Thyroid gland (tissue), 4 donors: ENCODE results near the gene RPL4. TPM values are rescaled to one million over a fixed set of nuclear protein-coding genes. Genes with fewer than 3 reads are reported as not detected.
A peak's percentile ranks its signal among the peaks of the same experiment; 100 is the strongest.

Experiments used
- DNase-seq, 2 donors: peaks; one replicate each; pipeline ENCODE4 v3.0.0-alpha.2; 2019
- H3K27ac ChIP-seq, 3 donors: fragments of 200-600 bp; sonication (generic); 1 replicate in 2 of 3; 2 replicates in 1 of 3; pipeline ENCODE4 v1.5.1; 2016 to 2019; ENCODE audit warnings: mild to moderate bottlenecking in 1 of 3, moderate library complexity in 1 of 3
- H3K27me3 ChIP-seq: fragments of 200-600 bp; sonication (generic); one replicate; pipeline ENCODE4 v1.5.1; 2019
- H3K36me3 ChIP-seq, 2 donors: fragments of 200-600 bp; sonication (generic); one replicate each; pipeline ENCODE4 v1.5.1; 2016 to 2019
- H3K4me1 ChIP-seq, 2 donors: fragments of 200-600 bp; sonication (generic); one replicate each; pipeline ENCODE4 v1.5.1; 2017 to 2019
- H3K4me3 ChIP-seq, 3 donors: fragments of 200-600 bp; sonication (generic); replicated peaks in 1 of 3; 1 replicate in 2 of 3; 2 replicates in 1 of 3; pipeline ENCODE4 v1.5.1; 2016; ENCODE audit warnings: mild to moderate bottlenecking in 1 of 3
- H3K9me3 ChIP-seq: fragments of 200-600 bp; sonication (generic); one replicate; pipeline ENCODE4 v1.5.1; 2017
- POLR2A ChIP-seq, 2 donors: fragments of 450-650 bp; IDR thresholded peaks; one replicate each; pipeline ENCODE4 v1.6.1; 2017; ENCODE audit warnings: antibody characterized with exemption in 2 of 2, mild to moderate bottlenecking in 2 of 2, moderate library complexity in 1 of 2
- WGBS, 2 donors: methylation state at CpG; one replicate each; pipeline ENCODE4 v1.1.5; 2017; 5-methylcytosine and 5-hydroxymethylcytosine counted together
- intact Hi-C: fragments of 100-400 bp; cut with DNase I; formaldehyde crosslinking; loops from one replicate; pipeline ENCODE4 v1.15.1; 2023
- total RNA-seq, 4 donors: library from RNA; depleted of rRNA; stranded (reverse); fragments of >200 nt; gene quantifications; one replicate each; pipeline ENCODE4 v1.2.3, GENCODE V29; 2016
- TF ChIP-seq, protein P1 (sequence below), 6 experiments: fragments of 200-600 bp in 3 of 6; fragments of 450-650 bp in 3 of 6; sonication (generic) in 3 of 6; IDR thresholded peaks; one replicate each; pipeline ENCODE4 v1.5.1; 2016 to 2019; ENCODE audit warnings: antibody characterized with exemption in 6 of 6, mild to moderate bottlenecking in 2 of 6, inconsistent platforms in 1 of 6, moderate library complexity in 1 of 6

RPL4 gene
- total RNA-seq, 4 donors from 2014 or later, result 3,485 to 7,540 (median 5,598) TPM

DNA sequence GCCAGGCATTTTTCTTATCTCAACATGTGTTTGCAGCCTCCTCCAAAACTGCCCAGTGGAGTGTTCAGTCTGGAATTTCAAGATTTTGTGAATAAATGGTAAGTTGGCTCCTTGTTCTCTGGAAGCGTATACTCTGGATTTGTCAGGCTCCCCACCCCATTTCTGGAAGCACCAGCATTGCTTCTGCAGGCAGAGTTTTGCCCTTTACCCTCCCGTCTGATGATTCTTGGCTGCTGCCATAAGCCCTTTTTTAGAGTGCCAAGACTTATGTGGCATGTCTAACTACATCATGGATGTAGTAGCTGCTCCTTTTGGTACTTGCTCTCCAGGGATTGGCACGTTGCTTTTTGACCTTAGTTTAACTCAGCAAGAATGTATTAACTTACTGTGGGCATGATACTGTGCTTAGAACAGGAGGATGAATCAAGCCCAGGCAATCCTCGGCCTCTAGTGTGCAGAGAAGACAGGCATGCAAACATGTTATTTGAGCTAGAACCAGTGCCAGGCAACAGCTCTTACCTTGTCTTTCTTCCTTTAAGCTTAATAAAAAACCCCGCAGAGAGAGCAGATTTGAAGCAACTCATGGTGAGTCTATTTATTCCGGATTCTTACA lies 15.4 kb downstream of the RPL4 start:
- TF ChIP-seq, protein P1, sequence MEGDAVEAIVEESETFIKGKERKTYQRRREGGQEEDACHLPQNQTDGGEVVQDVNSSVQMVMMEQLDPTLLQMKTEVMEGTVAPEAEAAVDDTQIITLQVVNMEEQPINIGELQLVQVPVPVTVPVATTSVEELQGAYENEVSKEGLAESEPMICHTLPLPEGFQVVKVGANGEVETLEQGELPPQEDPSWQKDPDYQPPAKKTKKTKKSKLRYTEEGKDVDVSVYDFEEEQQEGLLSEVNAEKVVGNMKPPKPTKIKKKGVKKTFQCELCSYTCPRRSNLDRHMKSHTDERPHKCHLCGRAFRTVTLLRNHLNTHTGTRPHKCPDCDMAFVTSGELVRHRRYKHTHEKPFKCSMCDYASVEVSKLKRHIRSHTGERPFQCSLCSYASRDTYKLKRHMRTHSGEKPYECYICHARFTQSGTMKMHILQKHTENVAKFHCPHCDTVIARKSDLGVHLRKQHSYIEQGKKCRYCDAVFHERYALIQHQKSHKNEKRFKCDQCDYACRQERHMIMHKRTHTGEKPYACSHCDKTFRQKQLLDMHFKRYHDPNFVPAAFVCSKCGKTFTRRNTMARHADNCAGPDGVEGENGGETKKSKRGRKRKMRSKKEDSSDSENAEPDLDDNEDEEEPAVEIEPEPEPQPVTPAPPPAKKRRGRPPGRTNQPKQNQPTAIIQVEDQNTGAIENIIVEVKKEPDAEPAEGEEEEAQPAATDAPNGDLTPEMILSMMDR (IDR thresholded peaks at IDR 0.05), result no peak
- TF ChIP-seq POLR2A (IDR thresholded peaks at IDR 0.05), result no peak
- H3K36me3 ChIP-seq, result peaks cover 19 to 37% of the 10 kb centered on the region in 2 donors
- intact Hi-C loops, result no loop called here
- H3K4me3 ChIP-seq, result no peak overlapping the region
- WGBS, 2 donors, result 81 to 83% methylated on average over 6 of the region's 6 CpGs
- no peak overlapping the region for H3K27ac ChIP-seq
- no peaks in the 10 kb centered on the region for H3K4me1 ChIP-seq
- H3K9me3 ChIP-seq, result no peaks in the 10 kb centered on the region
- DNase-seq, result no peak
- H3K27me3 ChIP-seq, result no peaks in the 10 kb centered on the region

DNA sequence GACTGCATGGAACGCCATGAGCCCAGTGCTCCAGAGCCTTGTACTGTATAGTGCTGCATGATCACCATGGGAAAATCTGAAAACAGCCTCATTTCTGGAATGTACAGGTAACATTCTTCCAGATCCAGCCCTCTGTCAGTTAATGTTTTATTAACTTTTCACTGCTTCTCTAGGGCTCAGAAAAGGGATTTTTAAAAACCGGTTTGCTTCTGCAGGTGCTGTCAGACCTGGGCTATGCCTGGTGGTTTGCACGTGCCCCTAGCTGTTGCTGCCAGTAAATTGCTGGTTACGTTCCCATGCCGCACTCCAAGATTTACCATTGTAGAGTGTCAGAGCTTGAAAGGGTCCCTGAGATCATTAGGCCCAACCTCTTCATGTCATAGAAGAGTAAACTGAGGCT lies 16.1 kb downstream of the RPL4 start:
- no peaks in the 10 kb centered on the region for H3K27me3 ChIP-seq
- H3K9me3 ChIP-seq, result no peaks in the 10 kb centered on the region
- intact Hi-C loops, result no loop called here
- no peak overlapping the region for H3K4me3 ChIP-seq
- no peak for TF ChIP-seq POLR2A (IDR thresholded peaks at IDR 0.05)
- TF ChIP-seq, protein P1 (IDR thresholded peaks at IDR 0.05), result no peak
- H3K27ac ChIP-seq, result no peak overlapping the region
- 95 to 97% methylated on average over 5 of the region's 5 CpGs for WGBS, 2 donors
- H3K36me3 ChIP-seq, result peaks cover 19 to 35% of the 10 kb centered on the region in 2 donors
- H3K4me1 ChIP-seq, result no peaks in the 10 kb centered on the region
- DNase-seq, result no peak

GRCh38 chr15:66486887-66487286 lies 17.8 kb downstream of the RPL4 start:
- intact Hi-C loops, result no loop called here
- Histone ChIP-seq H3K4me1 (peaks cover 0 to 9% of the 10 kb centered on the region in 2 donors), H3K27ac (no peak overlapping the region), H3K27me3 (no peaks in the 10 kb centered on the region), H3K36me3 (peaks cover 16 to 21% of the 10 kb centered on the region in 2 donors), H3K4me3 (no peak overlapping the region), H3K9me3 (no peaks in the 10 kb centered on the region)
- WGBS, 2 donors, result 88 to 90% methylated on average over 3 of the region's 3 CpGs
- TF ChIP-seq, protein P1 (IDR thresholded peaks at IDR 0.05), result no peak
- TF ChIP-seq POLR2A (IDR thresholded peaks at IDR 0.05), result no peak
- no peak for DNase-seq

GRCh38 chr15:66484539-66485112 lies 20.0 kb downstream of the RPL4 start:
- Histone ChIP-seq H3K4me3 (no peak overlapping the region), H3K9me3 (no peaks in the 10 kb centered on the region), H3K27me3 (no peaks in the 10 kb centered on the region), H3K36me3 (peaks cover 5 to 8% of the 10 kb centered on the region in 2 donors), H3K27ac (no peak overlapping the region), H3K4me1 (peaks cover 0 to 9% of the 10 kb centered on the region in 2 donors)
- intact Hi-C loops, result no loop called here
- whole genome bisulfite sequencing, 2 donors, result 92 to 93% methylated on average over 5 of the region's 5 CpGs
- DNase-seq, result no peak
- TF ChIP-seq, protein P1 (IDR thresholded peaks at IDR 0.05), result no peak
- TF ChIP-seq POLR2A (IDR thresholded peaks at IDR 0.05), result no peak

DNA sequence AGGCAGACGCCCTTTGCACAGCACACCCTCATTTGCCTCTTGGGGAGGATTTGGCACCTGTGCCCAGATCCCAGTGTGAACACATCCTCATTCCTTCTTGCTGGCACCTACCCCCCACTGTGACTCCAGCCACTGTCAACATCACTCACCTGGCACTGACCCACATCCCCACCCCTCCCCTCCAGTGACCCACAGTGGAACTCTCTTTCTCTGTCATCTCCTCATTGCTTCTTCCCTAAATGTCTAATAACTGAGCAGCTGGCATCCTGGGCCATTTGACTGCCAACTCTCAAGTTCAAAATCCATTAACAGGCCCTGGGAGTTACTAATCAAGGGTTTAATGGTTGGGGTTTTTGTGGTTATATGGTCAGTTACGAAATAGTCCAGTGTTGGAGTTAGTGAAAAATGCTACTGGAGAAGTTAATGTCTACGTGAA lies 21.5 kb downstream of the RPL4 start:
- peak; percentile 30 to 38 for DNase-seq
- intact Hi-C loops, result no loop called here
- H3K9me3 ChIP-seq, result no peaks in the 10 kb centered on the region
- H3K27ac ChIP-seq, result no peak overlapping the region
- H3K36me3 ChIP-seq, result peaks cover 4 to 5% of the 10 kb centered on the region in 2 donors
- TF ChIP-seq POLR2A (IDR thresholded peaks at IDR 0.05), result no peak
- TF ChIP-seq, protein P1 (IDR thresholded peaks at IDR 0.05), result no peak
- H3K4me1 ChIP-seq, result peaks cover 0 to 9% of the 10 kb centered on the region in 2 donors
- no peaks in the 10 kb centered on the region for H3K27me3 ChIP-seq
- no peak overlapping the region for H3K4me3 ChIP-seq
- WGBS, 2 donors, result 71 to 87% methylated on average over 3 of the region's 3 CpGs
